22Rv1 (cell line): ENCODE measurements around the gene SFSWAP.

Source experiments
- H3K27ac ChIP-seq: fragments of 450-650 bp; 2 replicates; pipeline ENCODE4 v1.5.1; 2017
- ZFX ChIP-seq: fragments of 450-650 bp; IDR thresholded peaks from 2 replicates; pipeline ENCODE4 v1.6.1; 2017; ENCODE audit warnings: antibody characterized with exemption, borderline replicate concordance
- TF ChIP-seq, protein P1 (sequence below): fragments of 450-650 bp; IDR thresholded peaks from 2 replicates; pipeline ENCODE4 v1.5.1; 2017; ENCODE audit warnings: mild to moderate bottlenecking

The SFSWAP gene

DNA sequence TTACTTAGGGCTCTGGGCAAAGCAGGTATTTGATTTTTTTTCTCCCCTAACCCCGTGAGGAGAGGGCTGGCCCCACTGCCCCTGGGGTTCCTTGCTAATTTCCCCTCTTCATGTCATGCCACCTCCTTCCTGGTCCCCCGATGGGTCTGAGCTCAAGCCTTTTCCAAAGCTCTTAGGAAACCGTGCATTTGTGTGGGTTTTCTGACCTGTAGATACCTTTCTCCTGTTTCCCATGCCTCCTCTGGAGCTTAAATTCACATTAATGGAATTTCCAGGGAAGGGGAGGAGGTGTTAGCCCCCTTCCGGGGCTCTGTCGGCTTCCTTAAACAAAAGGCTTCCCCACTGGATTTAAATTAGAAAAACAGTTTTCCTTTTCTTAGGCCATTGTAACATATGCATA, 12.6 kb downstream of the SFSWAP start:
- H3K27ac ChIP-seq: no peak overlapping the region
- no peak for TF ChIP-seq ZFX
- TF ChIP-seq, protein P1, sequence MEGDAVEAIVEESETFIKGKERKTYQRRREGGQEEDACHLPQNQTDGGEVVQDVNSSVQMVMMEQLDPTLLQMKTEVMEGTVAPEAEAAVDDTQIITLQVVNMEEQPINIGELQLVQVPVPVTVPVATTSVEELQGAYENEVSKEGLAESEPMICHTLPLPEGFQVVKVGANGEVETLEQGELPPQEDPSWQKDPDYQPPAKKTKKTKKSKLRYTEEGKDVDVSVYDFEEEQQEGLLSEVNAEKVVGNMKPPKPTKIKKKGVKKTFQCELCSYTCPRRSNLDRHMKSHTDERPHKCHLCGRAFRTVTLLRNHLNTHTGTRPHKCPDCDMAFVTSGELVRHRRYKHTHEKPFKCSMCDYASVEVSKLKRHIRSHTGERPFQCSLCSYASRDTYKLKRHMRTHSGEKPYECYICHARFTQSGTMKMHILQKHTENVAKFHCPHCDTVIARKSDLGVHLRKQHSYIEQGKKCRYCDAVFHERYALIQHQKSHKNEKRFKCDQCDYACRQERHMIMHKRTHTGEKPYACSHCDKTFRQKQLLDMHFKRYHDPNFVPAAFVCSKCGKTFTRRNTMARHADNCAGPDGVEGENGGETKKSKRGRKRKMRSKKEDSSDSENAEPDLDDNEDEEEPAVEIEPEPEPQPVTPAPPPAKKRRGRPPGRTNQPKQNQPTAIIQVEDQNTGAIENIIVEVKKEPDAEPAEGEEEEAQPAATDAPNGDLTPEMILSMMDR: no peak

DNA sequence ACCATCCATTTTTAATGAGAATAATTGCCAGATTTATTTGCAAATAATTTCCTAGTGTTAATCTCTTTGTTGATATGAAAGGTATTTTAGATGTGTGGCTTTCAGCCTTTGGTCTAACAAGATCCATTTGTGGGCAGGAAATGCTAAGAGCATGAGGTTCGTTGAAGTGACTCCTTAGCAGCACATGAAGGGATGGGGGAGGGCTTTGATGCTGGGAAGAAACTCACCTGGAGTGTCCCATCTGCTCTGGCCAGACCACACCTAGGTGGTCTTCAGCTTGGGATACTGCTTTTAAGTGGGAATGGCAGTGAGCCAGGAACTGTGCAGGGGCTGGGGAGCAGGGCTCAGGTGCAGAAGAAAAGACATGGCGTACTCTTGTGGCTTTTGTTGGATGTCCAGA, 13.6 kb downstream of the SFSWAP start:
- TF ChIP-seq, protein P1: no peak
- TF ChIP-seq ZFX: no peak
- no peak overlapping the region for H3K27ac ChIP-seq

DNA sequence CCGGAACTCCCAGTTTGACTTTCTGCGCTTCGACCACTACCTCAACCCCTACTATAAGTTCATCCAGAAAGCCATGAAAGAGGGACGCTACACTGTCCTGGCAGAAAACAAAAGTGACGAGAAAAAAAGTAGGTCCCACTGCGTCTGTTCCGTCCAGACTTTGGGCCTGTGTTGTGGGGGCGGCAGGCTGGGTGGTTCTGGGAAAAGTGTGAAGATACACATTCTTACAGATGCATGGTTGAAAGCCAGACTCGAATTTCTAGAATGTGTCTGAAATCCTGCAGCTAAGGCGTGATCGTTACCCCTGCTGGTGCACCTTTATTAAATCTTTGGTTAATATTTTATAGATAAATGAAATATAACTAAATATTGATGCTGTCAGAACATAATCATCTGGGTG, 14.6 kb downstream of the SFSWAP start:
- H3K27ac ChIP-seq: no peak overlapping the region
- TF ChIP-seq, protein P1: no peak
- TF ChIP-seq ZFX: no peak

DNA sequence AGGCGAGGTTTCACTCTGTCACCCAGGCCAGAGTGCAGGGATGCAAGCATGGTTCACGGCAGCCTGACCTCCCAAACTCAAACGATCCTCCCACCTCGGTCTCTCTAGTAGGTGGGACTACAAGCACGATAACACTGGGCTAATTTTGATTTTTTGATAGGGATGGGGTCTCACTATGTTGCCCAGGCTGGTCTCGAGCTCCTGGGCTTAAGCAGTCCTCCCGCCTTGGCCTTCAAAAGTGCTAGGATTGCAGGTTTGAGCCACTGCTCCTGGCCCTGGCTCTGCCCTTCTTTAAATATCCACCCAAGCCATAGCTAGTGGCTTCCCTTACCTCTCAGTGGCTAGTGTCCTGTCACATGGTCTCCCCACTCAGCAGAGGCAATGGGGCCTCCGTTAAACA, 17.8 kb downstream of the SFSWAP start:
- TF ChIP-seq, protein P1: no peak
- TF ChIP-seq ZFX: no peak
- no peak overlapping the region for H3K27ac ChIP-seq

DNA sequence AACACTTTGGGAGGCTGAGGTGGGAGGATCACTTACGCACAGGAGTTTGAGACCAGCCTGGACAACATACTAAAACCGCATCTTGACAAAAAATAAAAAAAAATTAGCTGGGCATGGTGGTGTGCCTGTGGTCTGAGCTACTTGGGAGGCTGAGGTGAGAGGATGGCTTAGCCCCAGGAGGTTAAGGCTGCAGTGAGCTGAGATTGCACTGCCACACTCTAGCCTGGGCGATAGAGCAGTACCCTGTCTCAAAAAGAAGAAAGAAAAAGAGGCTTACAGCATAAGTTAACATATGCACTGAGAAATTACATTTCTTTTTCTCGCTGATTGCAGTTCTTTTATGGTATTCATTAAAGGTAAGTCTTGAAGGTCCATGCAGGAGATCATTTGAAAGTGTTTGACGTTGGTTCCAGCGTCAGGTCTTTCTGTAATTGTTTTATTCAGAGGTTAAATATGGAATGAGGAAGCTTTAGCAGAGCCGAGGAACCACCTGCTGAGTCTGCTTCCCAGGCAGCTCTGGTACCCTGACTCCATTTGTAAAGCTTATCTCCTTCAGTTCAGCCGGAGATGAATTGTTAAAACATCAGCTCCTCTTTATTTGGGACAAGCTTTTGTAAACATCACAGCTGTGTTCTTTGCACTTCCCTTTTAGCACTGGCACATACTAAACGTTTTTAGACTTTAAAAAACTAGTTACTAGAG, 18.5 kb downstream of the SFSWAP start:
- TF ChIP-seq, protein P1: no peak
- TF ChIP-seq ZFX: no peak
- no peak overlapping the region for H3K27ac ChIP-seq

DNA sequence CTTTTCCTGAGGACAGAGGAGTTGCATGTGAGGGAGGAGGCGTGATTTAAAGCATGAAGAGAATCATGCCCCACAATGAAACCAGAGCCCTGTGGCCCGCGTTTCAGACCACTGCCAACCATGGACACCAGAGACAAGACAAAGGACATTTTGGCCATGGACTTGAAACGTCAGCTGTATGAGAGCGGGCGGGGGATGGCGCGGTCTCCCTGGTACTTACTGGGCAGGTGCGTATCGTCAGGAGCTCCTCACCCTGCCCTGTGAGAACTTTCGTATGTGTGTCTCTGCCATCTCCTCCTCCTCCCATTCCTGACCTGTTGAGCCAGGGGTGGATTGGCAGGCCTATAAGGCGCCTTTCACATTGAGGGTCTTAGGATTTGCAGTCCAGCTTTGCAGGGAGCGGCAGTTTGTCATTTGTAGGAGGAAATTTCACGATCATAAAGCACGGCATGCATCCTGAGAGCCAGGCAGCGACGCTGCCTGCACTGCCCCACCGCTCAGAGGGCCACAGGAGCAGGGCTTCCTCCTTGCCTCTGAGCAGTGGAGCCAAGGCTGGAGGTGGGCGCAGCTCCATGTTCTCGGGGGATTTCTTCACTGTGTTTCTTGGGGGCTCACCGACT, 22.2 kb downstream of the SFSWAP start:
- H3K27ac ChIP-seq: no peak overlapping the region
- TF ChIP-seq, protein P1: no peak
- TF ChIP-seq ZFX: no peak

DNA sequence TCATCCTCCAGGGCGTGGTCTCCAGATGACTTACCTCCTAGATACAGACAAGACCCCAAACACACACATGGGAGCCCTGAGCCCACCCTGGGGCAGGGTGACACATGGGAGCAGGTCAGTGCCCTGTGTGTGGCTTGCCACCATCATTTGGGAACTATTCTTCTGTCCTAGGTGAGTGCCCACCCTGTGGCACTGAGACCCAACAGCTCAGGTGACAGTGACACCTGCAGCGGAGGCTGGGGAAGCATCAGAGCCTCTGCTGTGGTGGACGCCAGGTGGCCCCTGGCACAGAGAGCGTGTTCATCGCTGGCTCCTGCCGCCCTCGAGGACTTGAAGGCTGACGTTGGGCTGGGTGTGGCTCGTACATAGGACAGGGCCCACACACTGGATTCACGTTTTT, 23.0 kb downstream of the SFSWAP start:
- TF ChIP-seq ZFX: no peak
- TF ChIP-seq, protein P1: no peak
- no peak overlapping the region for H3K27ac ChIP-seq
